ENCODE results near the gene RBM20. TPM values are rescaled to one million over a fixed set of nuclear protein-coding genes. Genes with fewer than 3 reads are reported as not detected.

RBM20 gene
- total and polyA plus RNA-seq, 8 donors: under 0.01 to 6.2 (median 0.59) TPM; not detected in 2

DNA sequence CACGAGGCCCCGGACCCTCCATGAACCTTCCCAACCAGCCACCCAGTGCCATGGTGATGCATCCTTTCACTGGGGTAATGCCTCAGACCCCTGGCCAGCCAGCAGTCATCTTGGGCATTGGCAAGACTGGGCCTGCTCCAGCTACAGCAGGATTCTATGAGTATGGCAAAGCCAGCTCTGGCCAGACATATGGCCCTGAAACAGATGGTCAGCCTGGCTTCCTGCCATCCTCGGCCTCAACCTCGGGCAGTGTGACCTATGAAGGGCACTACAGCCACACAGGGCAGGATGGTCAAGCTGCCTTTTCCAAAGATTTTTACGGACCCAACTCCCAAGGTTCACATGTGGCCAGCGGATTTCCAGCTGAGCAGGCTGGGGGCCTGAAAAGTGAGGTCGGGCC lies 137.0 kb downstream of the RBM20 start:
- Histone ChIP-seq H3K27ac (no peak overlapping the region), H3K36me3 (no peaks in the 10 kb centered on the region)
- intact Hi-C loops (cut with DNase I; ENCODE audit: low total_unique reads): no loop called here

DNA sequence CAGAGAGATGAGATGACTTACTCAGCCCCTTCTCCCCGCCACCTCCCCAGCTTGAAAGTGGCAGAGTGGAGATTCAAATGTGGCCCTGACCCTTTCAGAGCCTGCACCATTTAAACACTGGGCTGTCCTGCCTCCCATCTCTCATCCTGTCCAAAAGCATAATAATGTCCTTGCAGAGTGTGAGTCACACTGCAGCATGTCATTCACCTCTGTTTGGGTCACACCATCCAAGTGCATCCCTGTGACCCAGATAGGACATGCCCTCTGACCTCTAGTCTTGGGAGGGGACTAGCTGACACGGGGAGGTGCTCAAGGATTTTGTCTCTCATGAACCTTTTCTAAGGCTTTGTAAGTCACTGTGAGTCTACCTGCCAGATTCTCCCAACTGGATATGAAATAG lies 138.5 kb downstream of the RBM20 start:
- no peaks in the 10 kb centered on the region for H3K36me3 ChIP-seq
- DNase-seq: no peak
- H3K4me1 ChIP-seq: peaks cover 0 to 8% (median 2%) of the 10 kb centered on the region in 4 donors
- no peak for TF ChIP-seq POLR2AphosphoS5 (IDR thresholded peaks at IDR 0.05)
- TF ChIP-seq, protein P1, sequence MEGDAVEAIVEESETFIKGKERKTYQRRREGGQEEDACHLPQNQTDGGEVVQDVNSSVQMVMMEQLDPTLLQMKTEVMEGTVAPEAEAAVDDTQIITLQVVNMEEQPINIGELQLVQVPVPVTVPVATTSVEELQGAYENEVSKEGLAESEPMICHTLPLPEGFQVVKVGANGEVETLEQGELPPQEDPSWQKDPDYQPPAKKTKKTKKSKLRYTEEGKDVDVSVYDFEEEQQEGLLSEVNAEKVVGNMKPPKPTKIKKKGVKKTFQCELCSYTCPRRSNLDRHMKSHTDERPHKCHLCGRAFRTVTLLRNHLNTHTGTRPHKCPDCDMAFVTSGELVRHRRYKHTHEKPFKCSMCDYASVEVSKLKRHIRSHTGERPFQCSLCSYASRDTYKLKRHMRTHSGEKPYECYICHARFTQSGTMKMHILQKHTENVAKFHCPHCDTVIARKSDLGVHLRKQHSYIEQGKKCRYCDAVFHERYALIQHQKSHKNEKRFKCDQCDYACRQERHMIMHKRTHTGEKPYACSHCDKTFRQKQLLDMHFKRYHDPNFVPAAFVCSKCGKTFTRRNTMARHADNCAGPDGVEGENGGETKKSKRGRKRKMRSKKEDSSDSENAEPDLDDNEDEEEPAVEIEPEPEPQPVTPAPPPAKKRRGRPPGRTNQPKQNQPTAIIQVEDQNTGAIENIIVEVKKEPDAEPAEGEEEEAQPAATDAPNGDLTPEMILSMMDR (IDR thresholded peaks at IDR 0.05): no peak
- TF ChIP-seq EP300 (IDR thresholded peaks at IDR 0.05): no peak
- no peak for TF ChIP-seq POLR2A (IDR thresholded peaks at IDR 0.05)
- H3K9me3 ChIP-seq: no peaks in the 10 kb centered on the region
- no peak overlapping the region for H3K4me3 ChIP-seq
- H3K27me3 ChIP-seq: no peaks in the 10 kb centered on the region
- intact Hi-C loops (cut with DNase I; ENCODE audit: low total_unique reads): no loop called here
- peak overlapping the region in 1 of 5 donors; percentile 63 for H3K27ac ChIP-seq
- WGBS, 5 donors: 79 to 89% (median 84%) methylated on average over 2 of the region's 2 CpGs

More for the DNA sequence above, 137.0 kb downstream of the RBM20 start:
- Histone ChIP-seq H3K4me3 (no peak overlapping the region), H3K27me3 (no peaks in the 10 kb centered on the region), H3K4me1 (peaks cover 0 to 8% (median 2%) of the 10 kb centered on the region in 4 donors), H3K9me3 (no peaks in the 10 kb centered on the region)
- no peak for TF ChIP-seq POLR2AphosphoS5 (IDR thresholded peaks at IDR 0.05)
- TF ChIP-seq POLR2A (IDR thresholded peaks at IDR 0.05): no peak
- no peak for TF ChIP-seq EP300 (IDR thresholded peaks at IDR 0.05)
- TF ChIP-seq, protein P1 (IDR thresholded peaks at IDR 0.05): no peak
- DNase-seq: no peak
- WGBS, 5 donors: 83 to 93% (median 89%) methylated on average over 3 to 7 of the region's 7 CpGs

DNA sequence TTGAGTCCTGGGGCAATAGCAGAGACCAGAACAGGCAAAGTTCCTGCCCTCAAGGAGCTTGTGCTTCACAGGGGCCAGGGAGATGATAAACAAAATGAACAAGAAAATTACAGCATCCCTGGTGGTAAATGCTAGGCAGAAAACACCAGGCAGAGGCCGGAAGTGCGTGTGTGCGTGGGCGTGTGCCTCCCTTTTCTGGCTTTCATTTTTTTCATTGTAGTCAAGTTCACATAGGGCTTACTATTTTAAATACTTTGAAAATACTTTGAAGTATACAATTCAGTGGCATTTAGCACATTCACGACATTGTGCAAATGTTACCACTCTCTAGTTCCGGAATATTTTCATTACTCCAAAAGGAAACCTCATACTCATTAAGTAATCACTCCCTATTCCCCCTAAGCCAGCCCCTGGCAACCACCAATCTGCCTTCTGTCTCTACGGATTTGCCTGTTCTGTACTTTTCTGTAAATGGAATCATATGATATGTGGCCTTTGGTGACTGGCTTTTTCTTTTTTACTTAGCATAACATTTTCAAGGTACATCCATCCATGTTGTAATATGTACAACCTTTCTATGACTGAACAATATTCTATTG lies 139.5 kb downstream of the RBM20 start:
- intact Hi-C loops (cut with DNase I; ENCODE audit: low total_unique reads): no loop called here
- H3K9me3 ChIP-seq: no peaks in the 10 kb centered on the region
- DNase-seq: peak in 1 of 2 donors; percentile 67
- TF ChIP-seq, protein P1 (IDR thresholded peaks at IDR 0.05): no peak
- no peak for TF ChIP-seq EP300 (IDR thresholded peaks at IDR 0.05)
- TF ChIP-seq POLR2AphosphoS5 (IDR thresholded peaks at IDR 0.05): no peak
- peak overlapping the region in 4 of 5 donors; percentile 13 to 63 (median 32) for H3K27ac ChIP-seq
- H3K36me3 ChIP-seq: no peaks in the 10 kb centered on the region
- H3K4me3 ChIP-seq: no peak overlapping the region
- no peaks in the 10 kb centered on the region for H3K27me3 ChIP-seq
- peaks cover 0 to 12% (median 3%) of the 10 kb centered on the region in 4 donors for H3K4me1 ChIP-seq
- 59 to 76% (median 69%) methylated on average over 7 of the region's 7 CpGs for WGBS, 5 donors

DNA sequence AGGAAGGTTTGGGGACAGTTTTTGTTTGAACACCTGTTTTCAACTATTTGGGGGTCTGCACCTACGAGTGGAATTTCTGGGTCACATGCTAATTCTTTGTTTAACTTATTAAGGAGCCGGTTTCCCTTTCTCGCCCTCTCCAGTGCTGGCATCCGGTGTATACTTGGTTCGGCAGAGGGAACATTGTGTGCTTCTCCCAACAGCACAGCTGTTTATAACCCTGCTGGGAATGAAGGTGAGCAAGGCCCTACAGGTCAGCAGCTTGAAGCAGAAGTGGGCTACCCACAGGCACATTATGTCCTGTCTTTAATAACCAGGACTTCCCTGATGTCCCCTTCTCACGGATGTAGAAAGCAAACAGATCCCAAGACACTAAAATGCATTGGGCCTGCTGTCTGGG lies 140.1 kb downstream of the RBM20 start:
- H3K4me3 ChIP-seq: no peak overlapping the region
- H3K9me3 ChIP-seq: no peaks in the 10 kb centered on the region
- H3K27me3 ChIP-seq: no peaks in the 10 kb centered on the region
- TF ChIP-seq POLR2A (IDR thresholded peaks at IDR 0.05) (no peak), POLR2AphosphoS5 (IDR thresholded peaks at IDR 0.05) (peak in 2 of 3 donors; percentile 28 to 59), EP300 (IDR thresholded peaks at IDR 0.05) (peak; percentile 74)
- TF ChIP-seq, protein P1 (IDR thresholded peaks at IDR 0.05): no peak
- no peak for DNase-seq
- intact Hi-C loops (cut with DNase I; ENCODE audit: low total_unique reads): no loop called here
- peaks cover 0 to 18% (median 7%) of the 10 kb centered on the region in 4 donors for H3K4me1 ChIP-seq
- H3K27ac ChIP-seq: peak overlapping the region in 4 of 5 donors; percentile 20 to 63 (median 38)
- WGBS, 5 donors: 58 to 71% (median 66%) methylated on average over 6 of the region's 6 CpGs
- H3K36me3 ChIP-seq: no peaks in the 10 kb centered on the region

Measured in stomach (tissue), 9 donors.